Activated CD8-positive, alpha-beta T cell treated with anti-CD3 and anti-CD28 coated beads for 36 hours (primary cell): ENCODE results near the gene ZBED6. TPM values are rescaled to one million over a fixed set of nuclear protein-coding genes. Genes with fewer than 3 reads are reported as not detected.

Experiments
- ATAC-seq: fragments of 200-7000 bp; cut with Tn5 transposase; one replicate; pipeline ENCODE4 v1.10.0; 2021; ENCODE audit warnings: mild to moderate bottlenecking, moderate library complexity
- CTCF ChIA-PET: fragments of 350-600 bp; sonication (Branson Sonifier 250); formaldehyde crosslinking; loops from one replicate; lab custom pipeline; 2021; ENCODE audit warnings: antibody characterized with exemption; lab: Charles Lee
- POLR2A ChIA-PET: fragments of 350-600 bp; sonication (Branson Sonifier 250); formaldehyde crosslinking; loops from one replicate; lab custom pipeline; 2021; ENCODE audit warnings: antibody characterized with exemption; lab: Charles Lee
- DNase-seq: peaks from one replicate; pipeline ENCODE4 v3.0.0-alpha.2; 2020
- H3K27ac Mint-ChIP-seq: one replicate; pipeline ENCODE4 v1.8.0; 2021; ENCODE audit warnings: mild to moderate bottlenecking, mixed read lengths
- H3K27me3 Mint-ChIP-seq: one replicate; pipeline ENCODE4 v1.8.0; 2021; ENCODE audit warnings: mixed read lengths
- H3K36me3 Mint-ChIP-seq: one replicate; pipeline ENCODE4 v1.8.0; 2021; ENCODE audit warnings: low read depth, mixed read lengths
- H3K4me1 Mint-ChIP-seq: one replicate; pipeline ENCODE4 v1.8.0; 2021; ENCODE audit warnings: low read depth, mixed read lengths
- H3K4me3 Mint-ChIP-seq: one replicate; pipeline ENCODE4 v1.8.0; 2021; ENCODE audit warnings: mild to moderate bottlenecking, moderate library complexity, mixed read lengths
- H3K9me3 Mint-ChIP-seq: one replicate; pipeline ENCODE4 v1.8.0; 2021; ENCODE audit warnings: mixed read lengths
- intact Hi-C: fragments of 100-400 bp; cut with micrococcal nuclease; formaldehyde crosslinking; loops from one replicate; pipeline ENCODE4 v1.10.0; 2022
- total RNA-seq, 2 experiments: library from RNA; stranded (reverse); gene quantifications; one replicate each; pipeline ENCODE4 v1.2.3, GENCODE V29; 2021
- TF ChIP-seq, protein P1 (sequence below): fragments of 200-600 bp; IDR thresholded peaks from one replicate; pipeline ENCODE4 v1.8.0; 2022; ENCODE audit warnings: antibody characterized with exemption, mild to moderate bottlenecking

Gene ZBED6
- total RNA-seq, 2 experiments from 2014 or later, result 17.3 to 17.7 TPM

DNA sequence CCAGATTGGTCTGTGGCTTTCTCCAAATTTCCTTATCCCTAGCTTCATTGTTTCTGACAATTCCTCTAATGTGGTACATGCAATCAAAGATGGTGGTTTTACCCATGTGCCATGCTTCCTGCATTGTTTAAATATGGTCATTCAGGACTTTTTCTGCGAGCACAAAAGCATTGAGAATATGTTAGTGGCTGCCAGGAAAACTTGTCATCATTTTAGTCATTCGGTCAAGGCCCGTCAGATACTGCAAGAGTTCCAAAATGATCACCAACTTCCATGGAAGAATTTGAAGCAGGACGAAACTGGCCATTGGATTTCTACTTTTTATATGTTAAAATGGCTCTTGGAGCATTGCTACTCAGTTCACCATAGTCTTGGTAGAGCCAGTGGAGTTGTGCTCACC, 3.7 kb downstream of the ZBED6 start:
- Mint-ChIP-seq H3K9me3 (peaks cover 8% of the 10 kb centered on the region), H3K36me3 (peaks cover 62% of the 10 kb centered on the region), H3K4me1 (peaks cover 62% of the 10 kb centered on the region), H3K27me3 (no peaks in the 10 kb centered on the region), H3K4me3 (no peak overlapping the region), H3K27ac (no peak overlapping the region)
- intact Hi-C loops, result no loop called here
- ChIA-PET POLR2A (interaction anchor here (1.2 kb wide), 1 partner anchor 34 kb away, joined by 5 read pairs; the partner anchor contains the start of gene LAX1), CTCF (no interaction called here)
- DNase-seq, result no peak
- TF ChIP-seq, protein P1, sequence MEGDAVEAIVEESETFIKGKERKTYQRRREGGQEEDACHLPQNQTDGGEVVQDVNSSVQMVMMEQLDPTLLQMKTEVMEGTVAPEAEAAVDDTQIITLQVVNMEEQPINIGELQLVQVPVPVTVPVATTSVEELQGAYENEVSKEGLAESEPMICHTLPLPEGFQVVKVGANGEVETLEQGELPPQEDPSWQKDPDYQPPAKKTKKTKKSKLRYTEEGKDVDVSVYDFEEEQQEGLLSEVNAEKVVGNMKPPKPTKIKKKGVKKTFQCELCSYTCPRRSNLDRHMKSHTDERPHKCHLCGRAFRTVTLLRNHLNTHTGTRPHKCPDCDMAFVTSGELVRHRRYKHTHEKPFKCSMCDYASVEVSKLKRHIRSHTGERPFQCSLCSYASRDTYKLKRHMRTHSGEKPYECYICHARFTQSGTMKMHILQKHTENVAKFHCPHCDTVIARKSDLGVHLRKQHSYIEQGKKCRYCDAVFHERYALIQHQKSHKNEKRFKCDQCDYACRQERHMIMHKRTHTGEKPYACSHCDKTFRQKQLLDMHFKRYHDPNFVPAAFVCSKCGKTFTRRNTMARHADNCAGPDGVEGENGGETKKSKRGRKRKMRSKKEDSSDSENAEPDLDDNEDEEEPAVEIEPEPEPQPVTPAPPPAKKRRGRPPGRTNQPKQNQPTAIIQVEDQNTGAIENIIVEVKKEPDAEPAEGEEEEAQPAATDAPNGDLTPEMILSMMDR, result no peak
- no peak for ATAC-seq

GRCh38 chr1:203799971-203800370, 4.5 kb downstream of the ZBED6 start:
- Mint-ChIP-seq H3K36me3 (peaks cover 67% of the 10 kb centered on the region), H3K9me3 (peaks cover 8% of the 10 kb centered on the region), H3K4me1 (peaks cover 63% of the 10 kb centered on the region), H3K27ac (peak overlapping the region; percentile 26), H3K4me3 (no peak overlapping the region), H3K27me3 (no peaks in the 10 kb centered on the region)
- ATAC-seq (no peak), DNase-seq (no peak)
- CTCF ChIA-PET, result no interaction called here
- TF ChIP-seq, protein P1, result no peak
- intact Hi-C loops, result no loop called here
- POLR2A ChIA-PET, result interaction anchor here (0.8 to 1.3 kb wide), 2 partner anchors 10 to 34 kb away, joined by 3 to 5 read pairs; partner anchors contain the start of gene LAX1

DNA sequence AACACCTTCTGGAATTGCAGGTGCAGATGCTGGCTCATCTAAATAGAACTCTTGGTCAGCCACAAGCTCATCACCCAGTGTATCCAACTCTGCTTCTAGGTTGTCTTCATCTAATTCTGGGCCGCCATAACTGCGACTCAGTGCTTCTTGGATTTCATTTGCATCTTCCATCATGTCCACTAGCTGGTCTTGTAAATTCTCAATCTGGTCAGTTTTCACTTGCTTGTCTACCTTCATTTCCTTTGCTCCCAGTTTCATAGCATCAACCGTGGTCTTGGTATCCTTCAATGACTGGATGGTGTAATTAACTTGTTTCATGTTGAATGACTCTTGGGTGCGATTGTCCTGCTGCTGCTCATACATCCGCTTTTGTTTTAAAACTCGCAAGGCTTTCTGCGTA, 10.3 kb downstream of the ZBED6 start:
- no peak overlapping the region for H3K4me3 Mint-ChIP-seq
- TF ChIP-seq, protein P1, result no peak
- intact Hi-C loops, result no loop called here
- peaks cover 47% of the 10 kb centered on the region for H3K36me3 Mint-ChIP-seq
- POLR2A ChIA-PET, result no interaction called here
- H3K27ac Mint-ChIP-seq, result no peak overlapping the region
- ATAC-seq (no peak), DNase-seq (no peak)
- no peaks in the 10 kb centered on the region for H3K9me3 Mint-ChIP-seq
- H3K27me3 Mint-ChIP-seq, result no peaks in the 10 kb centered on the region
- CTCF ChIA-PET, result interaction anchor here (0.6 kb wide), 1 partner anchor 18 kb away, joined by 3 read pairs; no protein-coding TSS in a partner anchor
- peaks cover 35% of the 10 kb centered on the region for H3K4me1 Mint-ChIP-seq

DNA sequence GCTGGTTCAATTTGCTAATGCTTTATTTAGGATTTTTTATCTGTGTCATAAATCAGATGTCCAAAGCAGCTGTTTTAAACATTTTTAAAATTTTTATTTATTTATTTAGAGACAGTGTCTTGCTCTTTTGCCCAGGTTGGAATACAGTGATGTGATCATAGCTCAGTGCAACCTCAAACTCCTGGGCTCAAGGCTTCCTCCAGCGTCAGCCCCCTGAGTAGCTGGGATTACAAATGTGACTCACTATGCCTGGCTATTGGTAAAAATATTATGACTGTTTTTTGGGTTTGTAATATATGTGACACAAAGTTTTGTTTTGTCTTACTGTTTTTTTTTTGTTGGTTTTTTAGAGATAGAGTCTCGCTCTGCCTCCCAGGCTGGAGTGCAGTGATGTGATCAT, 11.8 kb downstream of the ZBED6 start:
- DNase-seq (no peak), ATAC-seq (no peak)
- Mint-ChIP-seq H3K9me3 (no peaks in the 10 kb centered on the region), H3K36me3 (peaks cover 52% of the 10 kb centered on the region), H3K4me3 (no peak overlapping the region), H3K4me1 (peaks cover 35% of the 10 kb centered on the region), H3K27ac (no peak overlapping the region), H3K27me3 (no peaks in the 10 kb centered on the region)
- CTCF ChIA-PET, result no interaction called here
- intact Hi-C loops, result no loop called here
- POLR2A ChIA-PET, result interaction anchor here (1.0 to 1.8 kb wide), 2 partner anchors 42 to 130 kb away, joined by 3 to 7 read pairs; partner anchors contain the start of gene LAX1
- TF ChIP-seq, protein P1, result no peak

- CTCF ChIA-PET, result interaction anchor here (0.6 to 2.8 kb wide), 3 partner anchors 26 to 50 kb away, joined by 3 to 6 read pairs (median 3); no protein-coding TSS in a partner anchor
- H3K36me3 Mint-ChIP-seq, result peaks cover 47% of the 10 kb centered on the region
- H3K9me3 Mint-ChIP-seq, result peaks cover 2% of the 10 kb centered on the region
- no peak for ATAC-seq
- TF ChIP-seq, protein P1, result no peak
- DNase-seq, result no peak
- H3K27ac Mint-ChIP-seq, result no peak overlapping the region
- no peak overlapping the region for H3K4me3 Mint-ChIP-seq
- POLR2A ChIA-PET, result interaction anchor here (1.1 to 1.5 kb wide), 2 partner anchors 11 to 23 kb away, joined by 3 to 4 read pairs; no protein-coding TSS in a partner anchor
- no peaks in the 10 kb centered on the region for H3K27me3 Mint-ChIP-seq
- intact Hi-C loops, result no loop called here
- peaks cover 22% of the 10 kb centered on the region for H3K4me1 Mint-ChIP-seq
Measured at GRCh38 chr1:203813581-203814341, 18.3 kb downstream of the ZBED6 start.
